SK-N-MC (cell line): ENCODE measurements around the gene ACTA1.
"Not testable (repeated sequence)": the region's sequence is repeated elsewhere in the genome, so short reads cannot be mapped to it uniquely, and the experiment has no call there.

Experiments used
- DNase-seq: peaks from one replicate; pipeline ENCODE4 v3.0.0-alpha.2; 2011; ENCODE audit warnings: low read depth, low spot score
- H3K27ac ChIP-seq: fragments of 200-600 bp; sonication (generic); 2 replicates; pipeline ENCODE4 v1.5.1; 2016; ENCODE audit warnings: mixed run types
- H3K36me3 ChIP-seq: fragments of 200-600 bp; sonication (generic); 2 replicates; pipeline ENCODE4 v1.6.1; 2017; ENCODE audit warnings: antibody characterized with exemption, low read length, mixed read lengths; ENCODE audit not compliant: insufficient read depth
- H3K4me3 ChIP-seq: fragments of 200-600 bp; sonication (generic); 2 replicates; pipeline ENCODE4 v1.5.1; 2016
- H3K9ac ChIP-seq: fragments of 200-600 bp; sonication (generic); 2 replicates; pipeline ENCODE4 v1.8.0; 2017; ENCODE audit warnings: mixed run types, mixed read lengths; ENCODE audit not compliant: insufficient read length
- H3K9me3 ChIP-seq: fragments of 200-600 bp; sonication (generic); 2 replicates; pipeline ENCODE4 v1.6.1; 2017; ENCODE audit warnings: low read depth, mild to moderate bottlenecking, antibody characterized with exemption, low read length, moderate library complexity, mixed read lengths
- EZH2 ChIP-seq: fragments of 200-600 bp; sonication (generic); IDR thresholded peaks from one replicate; pipeline ENCODE4 v1.6.1; 2017; ENCODE audit warnings: antibody characterized with exemption
- FOXP2 ChIP-seq: optimal IDR thresholded peaks from 2 replicates; pipeline ENCODE3; 2011; ENCODE audit warnings: mild to moderate bottlenecking, moderate library complexity; ENCODE audit not compliant: insufficient read depth; ENCODE audit errors: extremely low read length, control extremely low read depth
- POLR2AphosphoS5 ChIP-seq: IDR thresholded peaks from 2 replicates; pipeline ENCODE4 v1.6.1; 2012; ENCODE audit warnings: mild to moderate bottlenecking, low read depth, low read length, borderline replicate concordance

ACTA1 gene

DNA sequence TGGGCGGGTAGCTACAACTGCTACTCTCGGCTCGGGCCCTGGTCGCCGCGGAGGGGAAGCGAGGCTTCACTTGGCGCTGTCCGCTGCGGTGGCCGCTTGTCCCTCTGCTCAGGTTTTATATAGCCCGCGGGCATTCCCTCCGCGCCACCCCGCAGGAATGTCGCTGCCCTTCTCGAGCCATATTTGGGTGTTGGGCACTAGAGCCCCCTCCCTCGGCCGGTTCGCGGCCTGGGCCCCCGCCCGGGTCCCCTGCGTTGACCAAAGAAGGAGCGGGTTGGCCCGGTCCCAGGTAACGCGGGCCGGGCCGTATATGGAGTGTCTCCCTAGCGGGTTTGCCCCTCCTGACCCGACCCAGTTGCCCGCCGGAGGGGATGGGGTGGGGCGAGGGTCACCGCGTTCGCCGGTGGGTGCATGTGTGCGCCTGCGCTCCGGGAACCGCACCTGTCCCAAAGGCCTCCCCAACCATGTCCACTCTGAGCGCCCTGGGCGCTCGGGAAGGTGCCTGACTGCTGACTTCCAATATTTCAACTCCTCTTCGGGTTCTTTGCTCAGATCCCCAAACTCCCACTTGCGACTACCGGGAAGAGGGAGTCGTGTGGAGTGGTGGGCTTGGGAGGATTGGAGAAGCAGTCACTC is at the start of gene ACTA1:
ACTA1 (minus strand) TSS at position 90 of the 636 bp plus-strand sequence. CDS start 979 bp downstream, outside the sequence.
- Histone ChIP-seq H3K27ac (no peak within 1 kb of the TSS), H3K9ac (no peak within 1 kb of the TSS), H3K36me3 (no peaks in the 10 kb centered on the region), H3K9me3 (no peaks in the 10 kb centered on the region), H3K4me3 (no peak within 1 kb of the TSS)
- TF ChIP-seq POLR2AphosphoS5 (no peak), EZH2 (no peak), FOXP2 (no peak)
- DNase-seq = no peak

DNA sequence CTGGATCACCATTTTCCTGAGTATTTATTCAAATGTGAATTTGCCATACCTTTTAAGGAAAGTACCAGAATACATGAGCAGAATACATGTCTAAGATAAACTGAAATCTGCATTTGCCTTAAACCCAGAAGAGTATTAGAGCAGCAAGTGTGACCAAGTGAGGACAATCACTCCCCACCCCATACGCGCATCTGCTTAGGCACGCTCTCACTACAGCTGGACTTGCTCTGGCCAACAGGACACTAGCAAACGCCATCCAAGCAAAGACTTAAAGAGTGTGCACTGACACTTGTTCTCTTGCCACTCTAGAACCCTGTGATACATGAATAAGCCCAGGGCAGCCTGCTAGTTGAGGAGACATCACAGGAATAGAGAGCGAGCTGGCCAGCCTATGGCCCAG is 48.6 kb upstream of the ACTA1 start:
- Histone ChIP-seq H3K4me3 (no peak overlapping the region), H3K9ac (no peak overlapping the region), H3K27ac (no peak overlapping the region), H3K9me3 (no peaks in the 10 kb centered on the region), H3K36me3 (peaks cover 72% of the 10 kb centered on the region)
- DNase-seq = no peak
- TF ChIP-seq POLR2AphosphoS5 (no peak), EZH2 (no peak), FOXP2 (no peak)

DNA sequence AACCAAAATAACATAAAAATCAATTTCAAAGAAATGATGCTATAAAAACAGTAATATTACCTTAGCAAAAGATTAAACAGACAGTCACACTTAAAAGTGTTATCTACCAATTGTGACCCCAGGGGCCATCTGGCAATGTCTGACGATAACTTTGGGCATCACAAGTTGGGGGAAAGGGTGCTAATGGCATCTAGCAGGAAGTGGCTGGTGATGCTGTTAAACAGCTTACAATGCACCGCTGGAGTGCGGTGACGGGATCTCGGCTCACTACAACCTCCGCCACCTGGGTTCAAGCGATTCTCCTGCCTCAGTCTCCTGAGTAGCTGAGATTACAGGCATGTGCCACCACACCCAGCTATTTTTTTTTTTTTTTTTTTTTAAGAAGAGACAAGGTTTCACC is 46.6 kb upstream of the ACTA1 start:
- TF ChIP-seq POLR2AphosphoS5 = no peak
- no peak for TF ChIP-seq FOXP2
- no peak for TF ChIP-seq EZH2
- no peak overlapping the region for H3K9ac ChIP-seq
- H3K4me3 ChIP-seq = no peak overlapping the region
- DNase-seq = no peak
- no peak overlapping the region for H3K27ac ChIP-seq
- no peaks in the 10 kb centered on the region for H3K9me3 ChIP-seq
- peaks cover 65% of the 10 kb centered on the region for H3K36me3 ChIP-seq

DNA sequence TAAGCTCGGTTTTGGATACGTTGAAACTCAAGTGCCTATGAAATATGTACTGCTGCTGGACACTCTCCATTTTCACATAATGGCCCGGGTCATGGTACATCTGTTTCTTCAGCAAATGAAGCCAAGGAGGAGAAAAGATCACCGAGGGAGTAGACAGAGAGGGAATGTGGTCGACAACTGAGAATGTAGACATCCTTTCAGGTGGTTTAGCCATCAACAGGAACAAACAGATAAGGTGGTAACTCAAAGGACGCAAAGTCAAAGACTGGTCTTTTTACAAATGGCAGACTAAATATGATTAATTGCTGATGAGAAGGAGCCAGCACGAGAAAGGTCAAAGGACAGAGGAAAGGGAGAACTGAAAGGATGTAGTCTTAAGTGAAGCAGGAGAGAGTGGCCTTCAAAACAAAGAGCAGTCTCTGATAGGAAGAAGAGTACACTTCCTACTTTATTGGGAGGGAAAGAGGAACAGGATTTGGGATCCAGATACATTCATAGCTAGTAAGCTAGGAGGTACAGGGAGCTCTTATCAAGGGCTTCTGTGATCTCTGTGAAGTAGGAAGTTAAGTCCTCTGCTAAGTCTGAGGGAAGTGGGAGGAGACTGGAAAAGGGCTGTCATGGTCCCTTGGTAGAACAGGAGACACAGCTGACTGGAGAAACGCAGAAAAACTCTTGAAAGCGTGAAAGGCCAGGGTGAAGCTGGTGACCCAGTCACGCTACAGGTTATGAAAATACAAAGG is 45.9 kb upstream of the ACTA1 start:
- H3K4me3 ChIP-seq = no peak overlapping the region
- H3K9ac ChIP-seq = no peak overlapping the region
- H3K9me3 ChIP-seq = no peaks in the 10 kb centered on the region
- no peak overlapping the region for H3K27ac ChIP-seq
- peaks cover 63% of the 10 kb centered on the region for H3K36me3 ChIP-seq
- TF ChIP-seq EZH2 (no peak), FOXP2 (no peak), POLR2AphosphoS5 (no peak)
- DNase-seq = no peak

DNA sequence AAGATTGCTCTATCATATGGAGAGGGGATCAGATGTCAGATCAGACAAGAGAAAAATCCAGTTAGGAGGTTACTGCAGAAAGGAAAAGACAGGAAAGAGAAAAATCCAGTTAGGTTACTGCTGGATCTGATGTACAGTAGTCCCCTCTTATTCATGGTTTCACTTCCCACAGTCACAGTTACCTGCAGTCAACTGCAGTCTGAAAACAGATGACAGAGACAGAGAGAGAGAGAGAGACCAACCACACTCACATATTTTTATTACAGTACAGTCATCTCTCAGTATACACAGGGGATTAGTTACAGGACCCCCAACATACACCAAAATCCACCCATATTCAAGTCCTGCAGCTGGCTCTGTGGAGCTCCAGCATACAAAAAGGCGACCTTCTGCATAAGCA is 45.0 kb upstream of the ACTA1 start:
- Histone ChIP-seq H3K9me3 (no peaks in the 10 kb centered on the region), H3K27ac (no peak overlapping the region), H3K9ac (no peak overlapping the region), H3K36me3 (peaks cover 65% of the 10 kb centered on the region), H3K4me3 (no peak overlapping the region)
- no peak for DNase-seq
- TF ChIP-seq POLR2AphosphoS5 (no peak), FOXP2 (no peak)

DNA sequence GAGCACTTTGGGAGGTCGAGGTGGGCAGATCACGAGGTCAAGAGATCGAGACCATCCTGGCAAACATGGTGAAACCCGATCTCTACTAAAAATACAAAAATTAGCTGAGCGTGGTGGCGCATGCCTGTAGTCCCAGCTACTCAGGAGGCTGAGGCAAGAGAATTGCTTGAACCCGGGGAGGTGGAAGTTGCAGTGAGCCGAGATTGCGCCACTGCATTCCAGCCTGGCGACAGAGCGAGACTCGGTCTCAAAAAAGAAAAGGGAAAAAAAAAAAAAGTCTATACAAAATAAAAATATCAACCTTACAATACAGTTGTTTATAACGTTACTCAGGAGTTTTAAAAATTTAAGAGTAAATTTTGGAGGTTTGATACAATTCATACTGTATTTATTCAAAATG is 42.0 kb upstream of the ACTA1 start:
- peaks cover 47% of the 10 kb centered on the region for H3K36me3 ChIP-seq

DNA sequence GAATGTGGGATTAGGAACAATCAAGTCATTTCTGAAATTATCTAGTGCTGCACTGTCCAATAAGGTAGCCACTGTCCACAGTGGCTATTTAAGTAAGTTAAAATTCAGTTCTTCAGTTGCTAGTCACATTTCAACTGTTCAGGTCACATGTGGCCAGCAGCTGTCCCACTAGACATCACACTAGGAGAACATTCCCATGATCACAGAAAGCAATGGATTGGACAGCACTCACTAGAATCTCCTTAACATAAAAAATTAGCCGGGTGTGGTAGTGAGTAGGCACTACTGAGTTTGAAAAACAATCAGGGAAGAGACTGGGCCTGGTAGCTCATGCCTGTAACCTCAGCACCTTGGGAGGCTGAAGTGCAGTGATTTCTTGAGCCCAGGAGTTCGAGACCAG is 40.6 kb upstream of the ACTA1 start:
- TF ChIP-seq POLR2AphosphoS5 (no peak), FOXP2 (no peak)
- DNase-seq = no peak
- Histone ChIP-seq H3K9ac (no peak overlapping the region), H3K36me3 (peaks cover 52% of the 10 kb centered on the region), H3K4me3 (no peak overlapping the region), H3K9me3 (no peaks in the 10 kb centered on the region), H3K27ac (no peak overlapping the region)

More for the DNA sequence above, 42.0 kb upstream of the ACTA1 start:
- H3K27ac ChIP-seq, H3K4me3 ChIP-seq, H3K9ac ChIP-seq, H3K9me3 ChIP-seq, DNase-seq: not testable (repeated sequence)

DNA sequence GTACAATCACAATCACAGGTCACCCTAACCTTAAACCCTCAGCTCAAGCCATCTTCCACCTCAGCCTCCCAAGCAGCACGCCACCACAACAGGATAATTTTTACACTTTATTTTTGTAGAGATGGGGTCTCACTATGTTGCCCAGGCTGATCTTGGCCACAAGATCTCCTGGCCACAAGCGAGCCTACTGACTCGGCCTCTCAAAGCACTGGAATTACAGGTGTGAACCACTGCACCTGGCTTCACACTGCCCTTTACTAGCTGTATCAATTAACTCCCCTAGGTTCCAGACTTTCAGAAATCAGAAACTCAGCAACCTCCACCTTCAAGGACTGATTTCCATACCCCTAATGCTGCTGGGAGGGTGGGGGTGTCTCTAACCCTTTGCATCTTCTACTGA is 37.3 kb upstream of the ACTA1 start:
- TF ChIP-seq EZH2 (no peak), FOXP2 (no peak), POLR2AphosphoS5 (no peak)
- H3K9ac ChIP-seq = no peak overlapping the region
- peaks cover 60% of the 10 kb centered on the region for H3K36me3 ChIP-seq
- no peak overlapping the region for H3K4me3 ChIP-seq
- no peak for DNase-seq
- H3K27ac ChIP-seq = no peak overlapping the region
- H3K9me3 ChIP-seq = no peaks in the 10 kb centered on the region
